Measurements from ENCODE around the gene TMEFF2. TPM values are rescaled to one million over a fixed set of nuclear protein-coding genes. Genes with fewer than 3 reads are reported as not detected.
A peak's percentile ranks its signal among the peaks of the same experiment; 100 is the strongest.

Gene TMEFF2
- total and polyA plus RNA-seq, 2 of the 4 experiments (the other 2 are of a cell fraction): 1.3 to 3.0 TPM

DNA sequence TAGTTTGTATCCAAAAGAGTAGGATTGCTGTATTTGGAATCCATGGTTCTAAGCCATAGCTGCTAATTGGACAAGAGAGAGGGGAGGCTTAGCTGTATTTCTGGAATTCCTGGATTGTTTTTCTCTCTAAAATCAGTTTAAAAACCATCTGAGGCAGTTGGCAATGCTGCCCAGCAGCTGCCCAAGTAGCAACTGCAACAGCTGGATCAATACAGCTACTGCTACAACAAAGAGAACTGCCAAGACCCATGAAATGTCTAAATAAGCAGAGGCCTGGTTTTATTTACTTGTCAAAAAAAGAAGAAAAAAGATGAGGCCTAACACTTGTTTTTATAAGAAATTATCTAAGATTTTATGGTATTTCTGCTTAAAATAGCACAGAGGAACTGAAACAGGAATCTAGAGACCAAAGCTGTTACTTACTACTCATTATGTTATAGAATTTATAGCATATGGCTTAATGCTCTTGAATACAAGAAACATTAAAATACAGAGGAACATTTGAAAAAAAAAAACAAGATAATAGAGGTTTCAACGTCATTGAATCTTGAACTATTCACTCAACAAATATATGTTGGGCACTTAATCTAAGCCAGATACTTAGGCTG is 39.1 kb downstream of the TMEFF2 start:
- dilution Hi-C loops (cut with HindIII; ENCODE audit: low sequenced_read_pairs, unreplicated experiment): no loop called here
- Histone ChIP-seq H2BK15ac (ENCODE audit: low read depth, low read length) (no peak overlapping the region), H2AK9ac (replicated peaks; ENCODE audit: low read depth, low read length, poor library complexity) (no peak overlapping the region), H3K4ac (ENCODE audit: low read depth, low read length) (no peak overlapping the region), H2AK5ac (ENCODE audit: low read depth, low read length) (no peak overlapping the region), H3K56ac (ENCODE audit: extremely low read depth, insufficient read depth, low read length) (no peak overlapping the region), H3K4me1 (ENCODE audit: control insufficient read depth, insufficient read depth, low read length) (no peaks in the 10 kb centered on the region), H3K9me1 (ENCODE audit: insufficient read depth, low read length) (no peaks in the 10 kb centered on the region), H3K18ac (ENCODE audit: low read depth, low read length) (peak overlapping the region; percentile 4; the same call in 1 of the 2 replicates), H3K9me3 (ENCODE audit: control insufficient read depth, insufficient read depth, low read length) (no peaks in the 10 kb centered on the region), H3K27ac (ENCODE audit: insufficient read depth, low read length) (no peak overlapping the region), H4K5ac (ENCODE audit: low read depth, low read length) (no peak overlapping the region), H4K20me1 (ENCODE audit: insufficient read depth, low read length) (no peaks in the 10 kb centered on the region), H2BK20ac (ENCODE audit: low read depth, low read length) (no peak overlapping the region), H3K9ac (ENCODE audit: low read depth, low read length) (no peak overlapping the region), H3K27me3 (ENCODE audit: control insufficient read depth, insufficient read depth, low read length) (no peaks in the 10 kb centered on the region), H2BK5ac (ENCODE audit: low read depth, low read length, poor library complexity, severe bottlenecking) (no peak overlapping the region), H2AFZ (replicated peaks; ENCODE audit: low read length, poor library complexity) (no peak overlapping the region), H3K79me1 (ENCODE audit: low read depth in 1 of 2, low read length in 2 of 2) (no peaks in the 10 kb centered on the region), H4K91ac (ENCODE audit: insufficient read depth, low read depth, low read length) (no peak overlapping the region), H4K8ac (ENCODE audit: low read depth in 2 of 2, low read length in 2 of 2) (no peak overlapping the region), H3K14ac (replicated peaks; ENCODE audit: low read depth, low read length) (no peak overlapping the region), H3K4me3 (ENCODE audit: insufficient read depth, low read depth, low read length) (no peak overlapping the region), H2BK120ac (ENCODE audit: low read depth, low read length) (no peak overlapping the region), H3K23ac (ENCODE audit: low read depth, low read length) (no peak overlapping the region), H3K36me3 (ENCODE audit: control insufficient read depth, insufficient read depth, low read length) (no peaks in the 10 kb centered on the region), H3K4me2 (ENCODE audit: low read depth, low read length) (no peak overlapping the region)
- ATAC-seq (ENCODE audit: low read depth) (no peak), DNase-seq (no peak)
- in situ Hi-C loops (cut with MboI; ENCODE audit: low sequenced_read_pairs): loop anchor here (5.0 kb wide), 1 partner anchor 588 kb away; no protein-coding TSS in a partner anchor
- TF ChIP-seq CEBPB (IDR thresholded peaks at IDR 0.05; ENCODE audit: low read depth, low read length) (no peak), RAD21 (IDR thresholded peaks at IDR 0.05; ENCODE audit: low read length) (no peak), FOS (IDR thresholded peaks at IDR 0.05; ENCODE audit: low read depth, low read length) (no peak), NFE2L2 (IDR thresholded peaks at IDR 0.05; ENCODE audit: low read depth, low read length) (no peak), SMC3 (IDR thresholded peaks at IDR 0.05; ENCODE audit: low read depth, low read length) (no peak), CHD1 (IDR thresholded peaks at IDR 0.05; ENCODE audit: low read depth, low read length) (no peak), RFX5 (IDR thresholded peaks at IDR 0.05; ENCODE audit: low read depth, low read length) (no peak), MXI1 (IDR thresholded peaks at IDR 0.05; ENCODE audit: borderline replicate concordance, low read depth, low read length) (no peak), RCOR1 (IDR thresholded peaks at IDR 0.05; ENCODE audit: insufficient replicate concordance, low read length) (no peak)
- TF ChIP-seq, protein P1, sequence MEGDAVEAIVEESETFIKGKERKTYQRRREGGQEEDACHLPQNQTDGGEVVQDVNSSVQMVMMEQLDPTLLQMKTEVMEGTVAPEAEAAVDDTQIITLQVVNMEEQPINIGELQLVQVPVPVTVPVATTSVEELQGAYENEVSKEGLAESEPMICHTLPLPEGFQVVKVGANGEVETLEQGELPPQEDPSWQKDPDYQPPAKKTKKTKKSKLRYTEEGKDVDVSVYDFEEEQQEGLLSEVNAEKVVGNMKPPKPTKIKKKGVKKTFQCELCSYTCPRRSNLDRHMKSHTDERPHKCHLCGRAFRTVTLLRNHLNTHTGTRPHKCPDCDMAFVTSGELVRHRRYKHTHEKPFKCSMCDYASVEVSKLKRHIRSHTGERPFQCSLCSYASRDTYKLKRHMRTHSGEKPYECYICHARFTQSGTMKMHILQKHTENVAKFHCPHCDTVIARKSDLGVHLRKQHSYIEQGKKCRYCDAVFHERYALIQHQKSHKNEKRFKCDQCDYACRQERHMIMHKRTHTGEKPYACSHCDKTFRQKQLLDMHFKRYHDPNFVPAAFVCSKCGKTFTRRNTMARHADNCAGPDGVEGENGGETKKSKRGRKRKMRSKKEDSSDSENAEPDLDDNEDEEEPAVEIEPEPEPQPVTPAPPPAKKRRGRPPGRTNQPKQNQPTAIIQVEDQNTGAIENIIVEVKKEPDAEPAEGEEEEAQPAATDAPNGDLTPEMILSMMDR (conservative IDR thresholded peaks at IDR 0.05; ENCODE audit: low read depth, low read length): no peak
- TF ChIP-seq, protein P2, sequence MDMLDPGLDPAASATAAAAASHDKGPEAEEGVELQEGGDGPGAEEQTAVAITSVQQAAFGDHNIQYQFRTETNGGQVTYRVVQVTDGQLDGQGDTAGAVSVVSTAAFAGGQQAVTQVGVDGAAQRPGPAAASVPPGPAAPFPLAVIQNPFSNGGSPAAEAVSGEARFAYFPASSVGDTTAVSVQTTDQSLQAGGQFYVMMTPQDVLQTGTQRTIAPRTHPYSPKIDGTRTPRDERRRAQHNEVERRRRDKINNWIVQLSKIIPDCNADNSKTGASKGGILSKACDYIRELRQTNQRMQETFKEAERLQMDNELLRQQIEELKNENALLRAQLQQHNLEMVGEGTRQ (IDR thresholded peaks at IDR 0.05; ENCODE audit: low read depth, low read length): no peak
- no CpG with 5 or more reads among the region's 1 CpG for WGBS, 2 experiments (ENCODE audit: extremely low coverage in 2 of 2, insufficient read length in 1 of 2)
- BruUV-seq (replicated peaks): no TSS peak
- intact Hi-C loops (cut with micrococcal nuclease): no loop called here
- ChIA-PET POLR2A (ENCODE audit: unreplicated experiment) (no interaction called here), CTCF (interaction anchor here (0.6 to 2.0 kb wide), 2 partner anchors 286 to 601 kb away, joined by 4 to 5 read pairs; no protein-coding TSS in a partner anchor)

Measured in IMR-90 (cell line).